Measurements from ENCODE around the gene NAALADL2.

GRCh38 chr3:174945276-174945675, 86.1 kb downstream of the NAALADL2 start:
- no peak for TF ChIP-seq CTCF (IDR thresholded peaks at IDR 0.05; ENCODE audit: poor library complexity, severe bottlenecking)
- no peak for TF ChIP-seq MXI1 (conservative IDR thresholded peaks at IDR 0.05; ENCODE audit: poor library complexity, severe bottlenecking)
- TF ChIP-seq TAF1 (IDR thresholded peaks at IDR 0.05; ENCODE audit: low read depth) = no peak
- TF ChIP-seq RAD21 (conservative IDR thresholded peaks at IDR 0.05) = no peak
- no peak for TF ChIP-seq POLR2AphosphoS5 (IDR thresholded peaks at IDR 0.05)
- TF ChIP-seq EZH2 (IDR thresholded peaks at IDR 0.05; ENCODE audit: borderline replicate concordance, insufficient read depth, low read length, poor library complexity, severe bottlenecking) = no peak
- no peak for TF ChIP-seq REST (IDR thresholded peaks at IDR 0.05; ENCODE audit: borderline replicate concordance)
- TF ChIP-seq EP300 (conservative IDR thresholded peaks at IDR 0.05; ENCODE audit: poor library complexity, severe bottlenecking) = no peak
